Activated B cell treated with CpG ODN at 0.5 μM for 24 hours (primary cell): ENCODE measurements around the gene PGM2. TPM values are rescaled to one million over a fixed set of nuclear protein-coding genes. Genes with fewer than 3 reads are reported as not detected.

Source experiments
- ATAC-seq: fragments of 200-7000 bp; cut with Tn5 transposase; one replicate; pipeline ENCODE4 v1.10.0; 2021; ENCODE audit warnings: low read depth, mild to moderate bottlenecking, moderate library complexity
- CTCF ChIA-PET: fragments of 350-600 bp; sonication (Branson Sonifier 250); formaldehyde crosslinking; loops from one replicate; lab custom pipeline; 2021; ENCODE audit warnings: antibody characterized with exemption; lab: Charles Lee
- POLR2A ChIA-PET: fragments of 350-600 bp; sonication (Branson Sonifier 250); formaldehyde crosslinking; loops from one replicate; lab custom pipeline; 2021; ENCODE audit warnings: antibody characterized with exemption; lab: Charles Lee
- DNase-seq: peaks from one replicate; pipeline ENCODE4 v3.0.0; 2022
- H3K27ac Mint-ChIP-seq: one replicate; pipeline ENCODE4 v1.8.0; 2020; ENCODE audit warnings: mixed read lengths
- H3K27me3 Mint-ChIP-seq: one replicate; pipeline ENCODE4 v1.8.0; 2021; ENCODE audit warnings: mixed read lengths
- H3K36me3 Mint-ChIP-seq: one replicate; pipeline ENCODE4 v1.8.0; 2021; ENCODE audit warnings: low read depth, mixed read lengths
- H3K4me1 Mint-ChIP-seq: one replicate; pipeline ENCODE4 v1.8.0; 2021; ENCODE audit warnings: mixed read lengths
- H3K4me3 Mint-ChIP-seq: one replicate; pipeline ENCODE4 v1.8.0; 2020; ENCODE audit warnings: mild to moderate bottlenecking, mixed read lengths
- H3K9me3 Mint-ChIP-seq: one replicate; pipeline ENCODE4 v1.8.0; 2020; ENCODE audit warnings: mixed read lengths
- intact Hi-C: fragments of 100-400 bp; cut with micrococcal nuclease; formaldehyde crosslinking; loops from one replicate; pipeline ENCODE4 v1.15.1; 2024
- total RNA-seq: library from RNA; stranded (reverse); gene quantifications from 2 replicates; pipeline ENCODE4 v1.2.3, GENCODE V29; 2022
- TF ChIP-seq, protein P1 (sequence below): fragments of 200-600 bp; IDR thresholded peaks from one replicate; pipeline ENCODE4 v1.8.0; 2022; ENCODE audit warnings: antibody characterized with exemption, mild to moderate bottlenecking

Gene PGM2
- total RNA-seq, 1 donor from 2014 or later = 26.4 TPM

DNA sequence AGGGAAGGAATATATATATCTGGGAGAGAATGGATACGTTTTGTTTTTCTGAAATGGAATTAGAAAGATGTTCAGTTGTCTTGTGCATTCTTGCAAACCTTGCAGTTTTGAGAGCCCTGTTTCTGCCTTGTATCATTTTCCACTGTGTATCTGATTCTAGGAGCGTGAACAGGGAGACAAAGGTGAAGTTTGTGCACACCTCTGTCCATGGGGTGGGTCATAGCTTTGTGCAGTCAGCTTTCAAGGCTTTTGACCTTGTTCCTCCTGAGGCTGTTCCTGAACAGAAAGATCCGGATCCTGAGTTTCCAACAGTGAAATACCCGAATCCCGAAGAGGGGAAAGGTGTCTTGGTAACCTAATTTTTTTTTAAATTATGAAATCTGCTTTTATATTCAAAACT is 17.7 kb downstream of the PGM2 start:
- no peak overlapping the region for H3K4me3 Mint-ChIP-seq
- no peak for DNase-seq
- ChIA-PET POLR2A (no interaction called here), CTCF (no interaction called here)
- no peak overlapping the region for H3K27ac Mint-ChIP-seq
- intact Hi-C loops = no loop called here
- TF ChIP-seq, protein P1, sequence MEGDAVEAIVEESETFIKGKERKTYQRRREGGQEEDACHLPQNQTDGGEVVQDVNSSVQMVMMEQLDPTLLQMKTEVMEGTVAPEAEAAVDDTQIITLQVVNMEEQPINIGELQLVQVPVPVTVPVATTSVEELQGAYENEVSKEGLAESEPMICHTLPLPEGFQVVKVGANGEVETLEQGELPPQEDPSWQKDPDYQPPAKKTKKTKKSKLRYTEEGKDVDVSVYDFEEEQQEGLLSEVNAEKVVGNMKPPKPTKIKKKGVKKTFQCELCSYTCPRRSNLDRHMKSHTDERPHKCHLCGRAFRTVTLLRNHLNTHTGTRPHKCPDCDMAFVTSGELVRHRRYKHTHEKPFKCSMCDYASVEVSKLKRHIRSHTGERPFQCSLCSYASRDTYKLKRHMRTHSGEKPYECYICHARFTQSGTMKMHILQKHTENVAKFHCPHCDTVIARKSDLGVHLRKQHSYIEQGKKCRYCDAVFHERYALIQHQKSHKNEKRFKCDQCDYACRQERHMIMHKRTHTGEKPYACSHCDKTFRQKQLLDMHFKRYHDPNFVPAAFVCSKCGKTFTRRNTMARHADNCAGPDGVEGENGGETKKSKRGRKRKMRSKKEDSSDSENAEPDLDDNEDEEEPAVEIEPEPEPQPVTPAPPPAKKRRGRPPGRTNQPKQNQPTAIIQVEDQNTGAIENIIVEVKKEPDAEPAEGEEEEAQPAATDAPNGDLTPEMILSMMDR = no peak
- H3K27me3 Mint-ChIP-seq = no peaks in the 10 kb centered on the region
- peaks cover 72% of the 10 kb centered on the region for H3K36me3 Mint-ChIP-seq
- no peak for ATAC-seq
- no peaks in the 10 kb centered on the region for H3K9me3 Mint-ChIP-seq
- no peaks in the 10 kb centered on the region for H3K4me1 Mint-ChIP-seq

DNA sequence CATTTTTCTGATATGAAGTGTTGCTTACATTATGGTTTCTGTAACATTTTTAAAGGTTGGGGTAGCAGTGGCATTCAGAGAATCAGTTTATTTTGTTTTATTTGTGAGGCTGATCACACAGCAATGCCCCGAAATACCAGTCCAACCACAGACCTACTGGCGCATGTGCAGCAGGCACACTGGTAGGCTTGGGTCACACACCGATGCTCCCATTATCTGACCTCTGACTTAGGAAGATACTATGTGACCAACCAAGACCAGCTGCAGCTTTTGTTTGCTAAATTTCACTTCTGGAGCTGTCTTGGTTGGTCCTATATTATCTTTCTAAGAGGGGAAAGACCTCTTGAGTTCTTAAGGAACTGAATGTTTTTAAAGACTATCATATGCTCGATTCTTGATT is 18.7 kb downstream of the PGM2 start:
- TF ChIP-seq, protein P1 = no peak
- ChIA-PET POLR2A (interaction anchor here (0.7 kb wide), 1 partner anchor 9 kb away, joined by 10 read pairs; no protein-coding TSS in a partner anchor), CTCF (no interaction called here)
- no peak overlapping the region for H3K27ac Mint-ChIP-seq
- no peaks in the 10 kb centered on the region for H3K27me3 Mint-ChIP-seq
- DNase-seq = no peak
- intact Hi-C loops = no loop called here
- ATAC-seq = no peak
- H3K4me3 Mint-ChIP-seq = no peak overlapping the region
- peaks cover 68% of the 10 kb centered on the region for H3K36me3 Mint-ChIP-seq
- no peaks in the 10 kb centered on the region for H3K9me3 Mint-ChIP-seq
- no peaks in the 10 kb centered on the region for H3K4me1 Mint-ChIP-seq

DNA sequence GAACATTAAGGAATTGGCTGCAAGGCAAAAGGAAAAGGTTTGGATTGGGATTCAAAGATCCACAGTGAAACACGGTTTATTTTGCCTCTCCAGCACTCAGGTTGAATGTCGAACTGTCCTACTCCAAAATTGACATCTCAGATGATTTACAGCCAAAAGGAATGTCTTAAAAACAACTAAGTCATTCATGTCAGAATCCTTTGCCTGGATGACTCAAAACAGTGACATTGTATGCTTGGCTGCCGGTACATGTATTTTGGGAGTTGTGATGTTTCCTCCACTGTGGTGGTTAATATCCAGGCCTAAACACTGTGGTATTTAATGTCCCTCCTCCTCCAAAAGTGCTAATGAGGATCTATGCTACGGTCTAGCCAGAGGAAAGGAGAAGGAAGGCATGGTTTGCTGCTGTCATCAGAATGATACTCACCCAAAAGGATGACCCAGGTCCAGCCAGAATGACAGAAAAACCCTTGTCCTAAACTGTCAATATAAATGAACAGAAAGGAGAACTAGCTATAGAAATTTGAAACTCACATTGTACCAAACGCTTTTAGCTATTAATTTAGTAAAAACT is 20.9 kb downstream of the PGM2 start:
- no peaks in the 10 kb centered on the region for H3K27me3 Mint-ChIP-seq
- POLR2A ChIA-PET = no interaction called here
- no peak for DNase-seq
- H3K27ac Mint-ChIP-seq = no peak overlapping the region
- H3K9me3 Mint-ChIP-seq = no peaks in the 10 kb centered on the region
- CTCF ChIA-PET = no interaction called here
- H3K4me3 Mint-ChIP-seq = no peak overlapping the region
- H3K36me3 Mint-ChIP-seq = peaks cover 64% of the 10 kb centered on the region
- intact Hi-C loops = no loop called here
- H3K4me1 Mint-ChIP-seq = peaks cover 10% of the 10 kb centered on the region
- no peak for ATAC-seq
- TF ChIP-seq, protein P1 = no peak

DNA sequence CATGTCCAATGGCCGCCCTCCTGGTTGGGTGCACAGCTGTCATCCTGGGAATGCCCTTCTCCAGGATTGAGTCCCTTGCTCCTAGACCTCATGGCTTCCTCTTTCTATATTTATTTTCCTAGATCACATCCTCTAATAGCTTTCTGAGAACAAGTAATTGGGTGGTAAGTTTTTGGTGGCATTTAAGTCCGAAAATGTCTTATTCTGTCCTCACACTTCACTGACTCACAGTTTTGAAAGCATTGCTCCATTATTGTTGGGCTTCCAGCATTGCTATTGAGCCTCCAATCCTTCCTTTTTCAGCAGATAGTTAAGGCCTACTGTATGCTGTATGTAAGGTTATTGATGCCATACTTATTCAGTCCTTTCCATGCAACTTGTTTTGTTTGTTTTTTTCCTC is 25.9 kb downstream of the PGM2 start:
- intact Hi-C loops = no loop called here
- Mint-ChIP-seq H3K36me3 (peaks cover 57% of the 10 kb centered on the region), H3K4me1 (peaks cover 13% of the 10 kb centered on the region), H3K27me3 (no peaks in the 10 kb centered on the region), H3K27ac (no peak overlapping the region), H3K9me3 (no peaks in the 10 kb centered on the region), H3K4me3 (no peak overlapping the region)
- ChIA-PET POLR2A (no interaction called here), CTCF (interaction anchor here (0.8 kb wide), 1 partner anchor 48 kb away, joined by 3 read pairs; no protein-coding TSS in a partner anchor)
- ATAC-seq (no peak), DNase-seq (no peak)
- TF ChIP-seq, protein P1 = no peak

DNA sequence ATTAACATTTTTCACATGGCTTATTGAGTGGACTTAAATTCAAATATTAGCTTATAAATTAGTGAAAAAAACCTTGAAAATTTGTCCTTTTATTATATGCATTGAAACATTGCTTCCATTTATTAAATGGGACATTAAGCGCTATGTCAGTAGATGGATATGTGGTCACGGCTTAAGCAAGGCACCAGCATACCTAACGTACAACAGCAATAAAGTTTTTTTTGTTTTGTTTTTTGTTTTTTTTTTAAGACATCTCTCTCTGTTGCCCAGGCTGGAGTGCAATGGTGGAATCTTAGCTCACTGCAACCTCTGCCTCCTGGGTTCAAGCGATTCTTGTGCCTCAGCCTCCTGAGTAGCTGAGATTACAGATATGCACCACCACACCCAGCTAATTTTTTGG is 31.6 kb downstream of the PGM2 start:
- CTCF ChIA-PET = no interaction called here

More for the DNA sequence above, 31.6 kb downstream of the PGM2 start:
- H3K4me1 Mint-ChIP-seq = no peaks in the 10 kb centered on the region
- no peaks in the 10 kb centered on the region for H3K9me3 Mint-ChIP-seq
- peaks cover 63% of the 10 kb centered on the region for H3K36me3 Mint-ChIP-seq
- POLR2A ChIA-PET = no interaction called here
- no peak for DNase-seq
- no peak for ATAC-seq
- intact Hi-C loops = no loop called here
- no peak overlapping the region for H3K27ac Mint-ChIP-seq
- no peak overlapping the region for H3K4me3 Mint-ChIP-seq
- H3K27me3 Mint-ChIP-seq = no peaks in the 10 kb centered on the region
- TF ChIP-seq, protein P1 = no peak
